GM23338 (cell line): Measurements from ENCODE around the gene CEP70. TPM values are rescaled to one million over a fixed set of nuclear protein-coding genes. Genes with fewer than 3 reads are reported as not detected.

Experiments
- ATAC-seq: fragments of 200-7000 bp; cut with Tn5 transposase; 3 replicates; pipeline ENCODE4 v1.9.1; 2020
- DNase-seq: peaks from one replicate; pipeline ENCODE4 v3.0.0-alpha.2; 2015; ENCODE audit warnings: low spot score
- H2AFZ ChIP-seq: fragments of 200-600 bp; sonication (generic); 2 replicates; pipeline ENCODE4 v1.8.0; 2016; ENCODE audit warnings: antibody characterized with exemption, mild to moderate bottlenecking, moderate library complexity
- H3F3A ChIP-seq: fragments of 200-600 bp; sonication (generic); replicated peaks from 2 replicates; pipeline ENCODE4 v1.8.0; 2017; ENCODE audit warnings: antibody characterized with exemption, mixed run types, low read depth
- H3K27ac ChIP-seq: fragments of 200-600 bp; sonication (generic); 2 replicates; pipeline ENCODE4 v1.6.1; 2016; ENCODE audit warnings: low read depth
- H3K27me3 ChIP-seq: fragments of 200-600 bp; sonication (generic); 2 replicates; pipeline ENCODE4 v1.8.0; 2016; ENCODE audit warnings: mild to moderate bottlenecking, mixed run types, moderate library complexity; ENCODE audit not compliant: insufficient read depth
- H3K36me3 ChIP-seq: fragments of 200-600 bp; sonication (generic); 2 replicates; pipeline ENCODE4 v1.8.0; 2016; ENCODE audit warnings: mild to moderate bottlenecking; ENCODE audit not compliant: insufficient read depth
- H3K4me1 ChIP-seq: fragments of 200-600 bp; sonication (generic); 2 replicates; pipeline ENCODE4 v1.8.0; 2016; ENCODE audit warnings: mild to moderate bottlenecking, moderate library complexity; ENCODE audit not compliant: insufficient read depth
- H3K4me2 ChIP-seq: fragments of 200-600 bp; sonication (generic); 2 replicates; pipeline ENCODE4 v1.7.1; 2017; ENCODE audit warnings: mixed run types
- H3K4me3 ChIP-seq: fragments of 200-600 bp; sonication (generic); 2 replicates; pipeline ENCODE4 v1.6.1; 2016; ENCODE audit warnings: mixed run types
- H3K79me2 ChIP-seq: fragments of 200-600 bp; sonication (generic); replicated peaks from 2 replicates; pipeline ENCODE4 v1.8.0; 2017; ENCODE audit warnings: mild to moderate bottlenecking; ENCODE audit not compliant: insufficient read depth
- H3K9me2 ChIP-seq: fragments of 200-600 bp; sonication (generic); 2 replicates; pipeline ENCODE4 v1.8.0; 2017; ENCODE audit not compliant: insufficient read depth
- H4K20me1 ChIP-seq: fragments of 200-600 bp; sonication (generic); replicated peaks from 2 replicates; pipeline ENCODE4 v1.8.0; 2017; ENCODE audit warnings: mild to moderate bottlenecking; ENCODE audit not compliant: insufficient read depth
- H3K27ac Mint-ChIP-seq: 2 replicates; pipeline ENCODE4 v1.8.0; 2020; ENCODE audit warnings: inconsistent platforms, mild to moderate bottlenecking, moderate library complexity, mixed read lengths
- H3K27me3 Mint-ChIP-seq: 3 replicates; pipeline ENCODE4 v1.8.0; 2022; ENCODE audit warnings: low read depth, mild to moderate bottlenecking, moderate library complexity, mixed read lengths, inconsistent platforms; ENCODE audit not compliant: insufficient read depth, poor library complexity
- H3K36me3 Mint-ChIP-seq: 3 replicates; pipeline ENCODE4 v1.8.0; 2021; ENCODE audit warnings: low read depth, mild to moderate bottlenecking, inconsistent platforms, moderate library complexity, mixed read lengths
- H3K4me1 Mint-ChIP-seq: 3 replicates; pipeline ENCODE4 v1.8.0; 2020; ENCODE audit warnings: mild to moderate bottlenecking, inconsistent platforms, mixed read lengths
- H3K4me3 Mint-ChIP-seq: 3 replicates; pipeline ENCODE4 v1.8.0; 2021; ENCODE audit warnings: moderate library complexity, mild to moderate bottlenecking, inconsistent platforms, mixed read lengths
- H3K9me3 Mint-ChIP-seq: 3 replicates; pipeline ENCODE4 v1.8.0; 2020; ENCODE audit warnings: moderate library complexity, mild to moderate bottlenecking, inconsistent platforms, mixed read lengths
- CREB1 ChIP-seq: fragments of 250-450 bp; sonication (Bioruptor Pico); IDR thresholded peaks from 2 replicates; pipeline ENCODE4 v1.5.0; 2020; ENCODE audit warnings: low read depth, mild to moderate bottlenecking, moderate library complexity
- CTCF ChIP-seq, 2 experiments: fragments of 200-600 bp in 1 of 2; sonication (generic) in 1 of 2; conservative IDR thresholded peaks; 2 replicates each; pipeline versions ENCODE4 v1.5.1 to v1.6.1; 2016 to 2017; ENCODE audit warnings: antibody characterized with exemption in 2 of 2, low read depth in 2 of 2, mild to moderate bottlenecking in 2 of 2, moderate library complexity in 1 of 2
- ETS1 ChIP-seq: IDR thresholded peaks from 2 replicates; pipeline ENCODE4 v1.6.1; 2016; ENCODE audit warnings: antibody characterized with exemption
- EZH2 ChIP-seq: fragments of 200-600 bp; sonication (generic); IDR thresholded peaks from one replicate; pipeline ENCODE4 v1.8.0; 2017; ENCODE audit warnings: antibody characterized with exemption, mild to moderate bottlenecking, low read depth; ENCODE audit not compliant: unreplicated experiment
- EZH2phosphoT487 ChIP-seq: fragments of 200-600 bp; sonication (generic); IDR thresholded peaks from one replicate; pipeline ENCODE4 v1.8.1; 2018; ENCODE audit warnings: antibody characterized with exemption; ENCODE audit not compliant: unreplicated experiment
- JUNB ChIP-seq: IDR thresholded peaks from one replicate; pipeline ENCODE4 v1.6.1; 2016; ENCODE audit warnings: antibody characterized with exemption; ENCODE audit not compliant: unreplicated experiment
- NANOG ChIP-seq: IDR thresholded peaks from 2 replicates; pipeline ENCODE4 v1.6.1; 2016; ENCODE audit warnings: antibody characterized with exemption, borderline replicate concordance
- POLR2AphosphoS5 ChIP-seq: IDR thresholded peaks from 2 replicates; pipeline ENCODE4 v1.6.1; 2016; ENCODE audit warnings: antibody characterized with exemption, low read depth
- REST ChIP-seq: IDR thresholded peaks from one replicate; pipeline ENCODE4 v1.6.1; 2018; ENCODE audit warnings: antibody characterized with exemption; ENCODE audit not compliant: unreplicated experiment
- STAT1 ChIP-seq: IDR thresholded peaks from one replicate; pipeline ENCODE4 v1.6.1; 2016; ENCODE audit warnings: antibody characterized with exemption; ENCODE audit not compliant: unreplicated experiment
- ZNF114 ChIP-seq: fragments of 250-450 bp; sonication (Bioruptor Pico); IDR thresholded peaks from 2 replicates; pipeline ENCODE4 v1.5.0; 2020; ENCODE audit warnings: mild to moderate bottlenecking, moderate library complexity
- ZNF331 ChIP-seq: fragments of 250-450 bp; sonication (Bioruptor Pico); IDR thresholded peaks from 2 replicates; pipeline ENCODE4 v1.5.0; 2020; ENCODE audit warnings: low read depth, mild to moderate bottlenecking, moderate library complexity
- ZNF462 ChIP-seq: fragments of 250-450 bp; sonication (Bioruptor Pico); IDR thresholded peaks from 2 replicates; pipeline ENCODE4 v1.5.0; 2020; ENCODE audit warnings: mild to moderate bottlenecking, moderate library complexity
- polyA plus RNA-seq: library from polyadenylated mRNA; unstranded; fragments of >200 nt; fragmentation: Nextera tagmentation; extraction: Ambion mirVana; gene quantifications from 2 replicates; pipeline ENCODE4 v1.2.1, GENCODE V29; 2016
- total RNA-seq: library from RNA; depleted of rRNA; stranded (reverse); fragments of >200 nt; shearing (Covaris generic); gene quantifications from 2 replicates; pipeline ENCODE4 v1.2.3, GENCODE V29; 2014

The CEP70 gene
- total and polyA plus RNA-seq, 2 experiments from 2014 or later = 28.8 to 31.4 TPM

GRCh38 chr3:138445236-138445635, 148.8 kb downstream of the CEP70 start:
- Mint-ChIP-seq H3K27ac (no peak overlapping the region), H3K36me3 (no peaks in the 10 kb centered on the region), H3K4me1 (peaks cover 9% of the 10 kb centered on the region), H3K9me3 (no peaks in the 10 kb centered on the region), H3K4me3 (no peak overlapping the region), H3K27me3 (peaks cover 3% of the 10 kb centered on the region)
- no peak overlapping the region for H3K27ac ChIP-seq
- H3F3A ChIP-seq = no peaks in the 10 kb centered on the region
- H2AFZ ChIP-seq = no peak overlapping the region
- H3K9me2 ChIP-seq = no peaks in the 10 kb centered on the region
- H3K4me1 ChIP-seq = no peaks in the 10 kb centered on the region; the same call in 1 of the 2 replicates
- DNase-seq (no peak), ATAC-seq (no peak)
- no peak overlapping the region for H3K4me2 ChIP-seq
- H4K20me1 ChIP-seq = 0 out of 2 replicates have a peak, but pooled peaks cover 2% of the 10 kb centered on the region
- H3K79me2 ChIP-seq = no peaks in the 10 kb centered on the region
- H3K27me3 ChIP-seq = no peaks in the 10 kb centered on the region
- H3K4me3 ChIP-seq = no peak overlapping the region
- TF ChIP-seq EZH2phosphoT487 (no peak), ZNF462 (CRISPR knock-in tag) (no peak), ETS1 (no peak), JUNB (no peak), CREB1 (no peak), STAT1 (no peak), NANOG (no peak), ZNF331 (CRISPR knock-in tag) (no peak), REST (no peak), CTCF (conservative IDR thresholded peaks at IDR 0.05; ENCODE audit: low read depth in 2 of 2) (no peak), POLR2AphosphoS5 (no peak), EZH2 (no peak), ZNF114 (CRISPR knock-in tag) (no peak)
- no peaks in the 10 kb centered on the region for H3K36me3 ChIP-seq
